ENCODE measurements around the gene CDKAL1.

CDKAL1 gene

DNA sequence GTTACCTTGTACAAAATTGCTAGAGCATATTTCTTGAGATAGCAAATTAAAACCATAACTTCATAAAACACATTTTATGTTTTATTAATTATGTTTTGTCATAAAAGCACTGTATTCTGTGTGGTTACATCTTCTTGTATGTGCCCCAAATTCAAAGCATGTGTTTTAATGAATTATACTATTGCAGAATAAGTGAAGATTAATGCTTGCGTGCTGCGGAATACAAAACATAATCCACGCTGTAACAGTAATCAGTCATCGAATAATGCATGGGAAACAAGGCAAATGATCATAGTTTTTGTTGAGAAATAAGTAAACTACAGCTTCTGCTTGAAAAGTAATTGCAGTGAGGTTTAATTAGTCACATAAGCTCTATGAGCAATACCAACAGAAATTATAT is 600.1 kb downstream of the CDKAL1 start:
- ATAC-seq (replicated peaks) (no peak), DNase-seq (no peak)
- Mint-ChIP-seq H3K27ac (no peak overlapping the region), H3K4me1 (peaks cover 4 to 5% of the 10 kb centered on the region in 2 donors), H3K27me3 (no peaks in the 10 kb centered on the region), H3K4me3 (no peak overlapping the region), H3K9me3 (no peaks in the 10 kb centered on the region), H3K36me3 (peaks cover under 1 to 15% of the 10 kb centered on the region in 2 donors)

DNA sequence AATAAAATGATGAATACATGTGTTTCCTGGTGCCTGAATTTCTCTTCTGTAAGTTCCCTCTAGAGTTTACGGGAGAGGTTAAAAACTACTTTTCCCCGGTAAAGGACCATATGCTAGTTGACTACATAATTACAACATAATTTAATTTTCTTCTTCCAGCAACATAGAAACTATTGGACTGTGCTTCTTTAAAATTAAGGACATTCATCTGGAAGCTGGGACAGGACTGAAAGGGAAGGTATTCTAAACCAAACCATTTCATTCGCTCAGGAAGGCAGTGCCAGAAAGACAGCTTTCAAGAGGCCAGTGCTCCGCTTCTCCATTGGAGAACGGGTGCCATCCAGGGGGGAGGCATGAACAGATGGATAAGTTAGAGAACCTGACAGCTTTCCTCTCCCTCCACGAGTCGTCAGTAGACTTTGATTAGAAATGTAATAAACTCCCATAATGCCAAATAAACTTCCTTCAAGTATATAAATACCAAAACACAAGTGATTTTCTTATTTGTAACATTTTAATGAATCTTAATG is 601.3 kb downstream of the CDKAL1 start:
- H3K9me3 Mint-ChIP-seq: peaks cover 0 to 2% of the 10 kb centered on the region in 2 donors
- no peaks in the 10 kb centered on the region for H3K27me3 Mint-ChIP-seq
- no peak overlapping the region for H3K27ac Mint-ChIP-seq
- no peak overlapping the region for H3K4me3 Mint-ChIP-seq
- peaks cover 4 to 5% of the 10 kb centered on the region in 2 donors for H3K4me1 Mint-ChIP-seq
- DNase-seq: no peak
- no peak for ATAC-seq (replicated peaks)
- H3K36me3 Mint-ChIP-seq: peaks cover 5 to 21% of the 10 kb centered on the region in 2 donors

DNA sequence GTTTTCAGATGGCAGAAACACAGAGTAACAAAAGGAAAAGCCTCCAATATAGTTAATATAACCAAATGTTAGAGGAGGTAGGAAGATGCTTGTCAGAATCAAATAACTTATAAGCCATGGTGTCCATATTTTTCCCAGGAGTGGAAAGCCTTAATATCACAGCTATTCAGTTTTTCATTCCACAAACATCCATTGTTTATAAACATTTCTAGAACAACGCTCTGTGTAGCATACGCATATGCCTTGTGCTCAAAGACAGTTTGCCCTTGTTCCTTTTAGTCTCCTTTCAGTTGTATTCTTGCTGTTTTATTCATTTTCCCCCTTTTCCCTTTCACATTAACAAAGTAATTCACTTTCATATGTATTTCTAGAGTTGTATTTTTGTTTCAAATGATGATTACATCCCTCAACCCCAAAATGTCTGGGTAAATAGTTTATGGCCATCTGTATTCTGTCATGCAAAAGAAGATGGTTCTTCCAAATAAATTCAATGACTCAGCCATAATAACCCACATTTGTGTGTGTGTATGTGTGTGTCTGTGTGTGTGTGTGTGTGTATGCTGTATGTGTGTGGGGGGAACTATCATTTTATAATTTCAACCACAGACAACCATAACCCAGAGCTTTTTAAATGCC is 603.6 kb downstream of the CDKAL1 start:
- H3K27me3 Mint-ChIP-seq: no peaks in the 10 kb centered on the region
- peaks cover 0 to 3% of the 10 kb centered on the region in 2 donors for H3K9me3 Mint-ChIP-seq
- peaks cover 13 to 31% of the 10 kb centered on the region in 2 donors for H3K36me3 Mint-ChIP-seq
- H3K4me1 Mint-ChIP-seq: peaks cover 5 to 6% of the 10 kb centered on the region in 2 donors
- ATAC-seq (replicated peaks) (no peak), DNase-seq (no peak)
- no peak overlapping the region for H3K4me3 Mint-ChIP-seq
- H3K27ac Mint-ChIP-seq: no peak overlapping the region

DNA sequence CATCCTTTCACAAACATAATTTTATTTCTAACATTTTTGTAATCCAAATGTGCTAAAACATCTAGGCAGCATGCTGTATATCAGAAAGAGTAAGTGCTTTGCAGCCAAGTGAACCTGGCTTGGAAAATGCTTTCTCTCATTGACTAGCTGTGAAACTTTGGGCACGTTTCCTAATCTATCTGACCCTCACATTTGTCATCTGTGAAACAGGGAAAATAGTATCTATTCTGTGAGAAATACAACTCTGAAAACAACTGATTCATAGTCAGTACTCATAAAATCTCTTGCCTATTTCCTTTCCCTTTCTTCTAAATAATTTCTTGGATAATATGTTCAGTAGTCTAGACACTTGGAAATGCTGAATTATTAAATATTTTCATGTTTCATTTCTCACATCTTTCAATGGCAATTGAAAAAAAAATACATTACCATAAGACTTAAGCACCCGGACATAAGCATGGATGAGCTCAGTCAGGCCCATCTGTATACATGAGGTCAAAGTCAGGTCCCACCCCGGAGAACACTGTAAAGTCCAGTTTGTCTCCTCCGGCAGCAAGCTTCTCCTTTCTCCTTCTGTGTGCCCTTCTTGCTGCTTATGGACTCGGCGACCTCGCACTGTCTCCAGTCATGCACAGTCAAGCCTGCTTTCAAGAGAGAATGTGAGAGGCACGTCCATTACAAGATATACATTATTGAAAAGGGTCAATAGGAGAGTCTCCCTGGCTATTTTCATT is 604.2 kb downstream of the CDKAL1 start:
- H3K27me3 Mint-ChIP-seq: no peaks in the 10 kb centered on the region
- peaks cover 0 to 3% of the 10 kb centered on the region in 2 donors for H3K9me3 Mint-ChIP-seq
- ATAC-seq (replicated peaks) (no peak), DNase-seq (no peak)
- H3K36me3 Mint-ChIP-seq: peaks cover 13 to 31% of the 10 kb centered on the region in 2 donors
- H3K4me3 Mint-ChIP-seq: no peak overlapping the region
- H3K4me1 Mint-ChIP-seq: peaks cover 5 to 6% of the 10 kb centered on the region in 2 donors
- no peak overlapping the region for H3K27ac Mint-ChIP-seq

DNA sequence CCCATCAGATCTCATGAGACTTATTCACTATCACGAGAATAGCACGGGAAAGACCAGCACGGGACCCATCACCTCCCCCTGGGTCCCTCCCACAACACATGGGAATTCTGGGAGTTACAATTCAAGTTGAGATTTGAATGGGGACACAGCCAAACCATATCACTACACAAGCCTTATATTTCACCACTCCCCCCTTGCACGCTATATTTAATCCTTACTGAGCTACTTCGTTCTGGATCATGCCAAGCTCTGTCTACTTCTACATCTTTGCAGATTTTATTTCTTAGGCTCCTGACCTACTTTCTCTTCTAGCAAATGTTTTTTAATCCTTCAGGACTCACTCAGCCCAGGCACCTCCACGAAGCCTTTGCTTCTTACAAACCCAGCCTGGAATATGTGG is 606.7 kb downstream of the CDKAL1 start:
- H3K27ac Mint-ChIP-seq: no peak overlapping the region
- no peak overlapping the region for H3K4me3 Mint-ChIP-seq
- H3K4me1 Mint-ChIP-seq: peaks cover 5 to 6% of the 10 kb centered on the region in 2 donors
- no peaks in the 10 kb centered on the region for H3K27me3 Mint-ChIP-seq
- ATAC-seq (replicated peaks): no peak
- H3K9me3 Mint-ChIP-seq: peaks cover 0 to 3% of the 10 kb centered on the region in 2 donors
- no peak for DNase-seq
- peaks cover 13 to 31% of the 10 kb centered on the region in 2 donors for H3K36me3 Mint-ChIP-seq

DNA sequence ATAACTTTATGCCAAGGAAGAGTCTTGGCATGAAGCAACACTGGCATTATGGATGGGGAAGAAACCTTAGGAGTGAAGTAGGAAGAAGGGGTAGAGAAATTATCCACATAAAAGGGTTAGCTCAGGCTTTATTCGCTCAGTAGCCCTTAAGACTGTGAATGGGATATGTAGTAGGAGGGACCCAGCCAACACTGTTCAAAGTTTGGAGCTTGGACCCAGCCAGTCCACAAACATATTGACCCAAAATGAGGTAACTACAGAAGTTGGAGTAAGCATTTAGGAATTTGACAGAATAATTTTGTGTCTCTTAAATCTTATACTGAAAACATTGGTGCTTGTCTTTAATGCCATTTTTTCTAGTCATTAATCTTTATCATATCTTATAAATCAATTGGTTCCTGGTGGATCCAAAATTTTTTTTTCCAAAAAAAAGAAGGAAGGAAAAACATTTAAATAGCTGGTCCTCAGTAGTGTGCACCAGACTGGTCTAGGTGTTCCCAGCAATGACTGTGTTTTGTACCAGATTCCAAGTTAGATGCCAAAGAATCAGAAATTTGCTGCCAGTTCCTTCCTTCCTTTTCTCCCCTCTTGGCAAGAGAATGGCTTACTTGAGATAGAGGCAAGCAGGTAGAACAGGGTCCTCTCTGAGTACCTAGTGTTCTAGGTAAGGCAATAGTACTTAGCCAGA is 607.5 kb downstream of the CDKAL1 start:
- Mint-ChIP-seq H3K36me3 (peaks cover 13 to 35% of the 10 kb centered on the region in 2 donors), H3K4me3 (no peak overlapping the region), H3K4me1 (peaks cover 3 to 6% of the 10 kb centered on the region in 2 donors), H3K9me3 (peaks cover 0 to 3% of the 10 kb centered on the region in 2 donors), H3K27ac (no peak overlapping the region), H3K27me3 (no peaks in the 10 kb centered on the region)
- DNase-seq: no peak
- ATAC-seq (replicated peaks): no peak

DNA sequence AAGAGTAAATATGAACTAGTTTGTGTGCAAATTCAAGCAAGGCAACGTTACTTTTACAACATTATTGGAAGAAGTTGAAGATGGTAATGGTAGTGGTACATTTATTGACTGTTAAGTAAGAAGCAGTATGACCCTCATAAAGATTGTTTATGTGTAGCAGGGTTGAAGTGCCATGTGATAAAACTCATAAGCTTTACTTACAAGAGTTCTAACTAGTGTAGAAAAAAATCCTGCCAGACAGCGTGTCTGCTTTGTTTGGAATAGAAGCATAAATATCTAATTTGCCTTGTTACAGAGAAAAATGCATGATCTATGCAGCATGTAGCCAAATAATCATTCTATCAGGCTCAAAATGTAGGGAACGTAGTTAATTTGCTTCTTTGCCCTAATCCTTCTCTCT is 608.5 kb downstream of the CDKAL1 start:
- H3K4me3 Mint-ChIP-seq: no peak overlapping the region
- DNase-seq: no peak
- H3K4me1 Mint-ChIP-seq: peaks cover 6 to 7% of the 10 kb centered on the region in 2 donors
- no peaks in the 10 kb centered on the region for H3K27me3 Mint-ChIP-seq
- H3K36me3 Mint-ChIP-seq: peaks cover 13 to 32% of the 10 kb centered on the region in 2 donors
- peaks cover 0 to 3% of the 10 kb centered on the region in 2 donors for H3K9me3 Mint-ChIP-seq
- no peak overlapping the region for H3K27ac Mint-ChIP-seq
- no peak for ATAC-seq (replicated peaks)

DNA sequence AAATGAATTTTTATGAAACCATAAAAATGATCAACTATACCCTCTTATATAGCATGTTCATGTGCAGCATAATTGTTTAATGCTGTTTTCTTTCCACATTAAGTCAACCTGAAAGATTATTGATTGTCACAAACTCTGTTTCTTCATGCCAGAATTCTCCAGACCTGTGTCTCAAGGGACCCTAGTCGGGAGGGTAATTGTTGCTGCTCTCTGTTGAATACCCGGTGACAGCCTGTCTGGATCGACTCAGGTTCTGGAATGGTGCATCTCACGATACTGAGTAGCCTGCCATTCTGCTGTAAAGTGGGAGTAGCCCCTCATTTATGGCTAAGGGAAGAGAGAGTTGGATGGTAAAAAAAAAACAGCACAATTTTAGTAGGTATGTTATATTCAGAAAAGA is 609.4 kb downstream of the CDKAL1 start:
- Mint-ChIP-seq H3K27ac (no peak overlapping the region), H3K9me3 (peaks cover 0 to 3% of the 10 kb centered on the region in 2 donors)

DNA sequence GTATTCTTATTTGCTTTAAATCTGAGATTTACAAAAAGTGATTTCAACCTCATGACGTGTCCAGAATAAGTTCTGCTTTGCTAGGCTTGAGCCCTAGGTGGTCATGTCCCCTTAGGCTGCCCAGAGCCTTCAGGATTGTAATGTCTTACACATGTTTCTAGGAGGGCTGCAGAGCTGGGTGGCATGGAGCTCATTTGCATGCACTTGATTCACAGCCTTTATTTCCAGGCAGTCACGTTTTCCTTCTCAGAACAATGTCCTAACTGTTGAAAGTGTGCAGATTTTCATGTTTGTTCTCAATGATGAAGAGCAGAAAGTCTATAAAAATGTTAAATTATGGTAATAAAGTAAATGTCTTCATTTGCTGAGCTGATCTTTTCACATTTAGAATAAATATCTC is 610.7 kb downstream of the CDKAL1 start:
- peaks cover 11 to 26% of the 10 kb centered on the region in 2 donors for H3K36me3 Mint-ChIP-seq
- H3K9me3 Mint-ChIP-seq: peaks cover 0 to 3% of the 10 kb centered on the region in 2 donors
- DNase-seq (no peak), ATAC-seq (replicated peaks) (no peak)
- no peak overlapping the region for H3K4me3 Mint-ChIP-seq
- no peak overlapping the region for H3K27ac Mint-ChIP-seq
- H3K27me3 Mint-ChIP-seq: no peaks in the 10 kb centered on the region
- peaks cover 8 to 16% of the 10 kb centered on the region in 2 donors for H3K4me1 Mint-ChIP-seq

More for the DNA sequence above, 609.4 kb downstream of the CDKAL1 start:
- Mint-ChIP-seq H3K4me1 (peaks cover 8 to 10% of the 10 kb centered on the region in 2 donors), H3K27me3 (no peaks in the 10 kb centered on the region), H3K36me3 (peaks cover 14 to 36% of the 10 kb centered on the region in 2 donors), H3K4me3 (no peak overlapping the region)
- ATAC-seq (replicated peaks) (no peak), DNase-seq (no peak)

DNA sequence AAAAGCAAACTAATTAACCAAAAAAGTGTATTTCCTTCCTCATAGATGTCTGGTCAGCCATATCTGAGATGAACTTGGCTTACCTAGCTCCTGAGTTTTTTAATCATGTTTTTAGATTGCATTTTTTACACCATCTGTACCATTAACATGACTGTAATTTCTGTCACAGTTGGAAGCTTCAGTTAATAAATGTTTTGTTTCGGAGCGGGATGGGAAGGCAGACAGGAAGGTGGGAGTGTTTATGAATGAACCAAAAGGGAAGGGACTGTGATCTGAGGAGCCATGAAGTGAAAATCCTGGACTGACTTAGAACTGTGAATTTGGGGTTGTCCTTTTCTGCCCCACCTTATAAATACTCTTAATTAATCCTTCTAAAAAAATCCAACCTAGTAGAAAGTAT is 613.7 kb downstream of the CDKAL1 start:
- Mint-ChIP-seq H3K4me1 (peaks cover 10 to 22% of the 10 kb centered on the region in 2 donors), H3K27ac (no peak overlapping the region), H3K4me3 (no peak overlapping the region), H3K27me3 (no peaks in the 10 kb centered on the region), H3K36me3 (peaks cover 1 to 21% of the 10 kb centered on the region in 2 donors), H3K9me3 (no peaks in the 10 kb centered on the region)
- ATAC-seq (replicated peaks) (no peak), DNase-seq (no peak)

DNA sequence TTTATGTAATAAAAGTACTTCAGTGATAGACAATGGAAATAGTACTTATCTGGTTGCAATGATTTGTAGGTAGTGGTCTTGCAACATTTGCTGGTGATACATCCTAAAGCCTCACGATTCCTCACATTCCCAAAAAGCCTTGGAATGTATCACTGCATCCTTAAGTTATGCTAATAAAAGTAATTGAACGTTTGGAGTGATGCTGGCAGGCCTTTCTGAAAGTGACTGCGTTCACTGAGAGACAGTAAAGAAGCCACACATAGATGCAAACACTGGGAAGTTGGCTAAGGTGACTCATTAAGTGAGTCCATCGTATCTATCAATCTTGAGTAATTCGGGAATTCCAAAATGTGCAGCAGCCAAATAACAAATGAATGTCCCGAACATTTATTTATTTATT is 615.2 kb downstream of the CDKAL1 start:
- DNase-seq: no peak
- ATAC-seq (replicated peaks): no peak
- H3K27me3 Mint-ChIP-seq: no peaks in the 10 kb centered on the region
- peaks cover 10 to 22% of the 10 kb centered on the region in 2 donors for H3K4me1 Mint-ChIP-seq
- no peaks in the 10 kb centered on the region for H3K9me3 Mint-ChIP-seq
- no peak overlapping the region for H3K4me3 Mint-ChIP-seq
- H3K36me3 Mint-ChIP-seq: peaks cover 3 to 21% of the 10 kb centered on the region in 2 donors
- no peak overlapping the region for H3K27ac Mint-ChIP-seq

DNA sequence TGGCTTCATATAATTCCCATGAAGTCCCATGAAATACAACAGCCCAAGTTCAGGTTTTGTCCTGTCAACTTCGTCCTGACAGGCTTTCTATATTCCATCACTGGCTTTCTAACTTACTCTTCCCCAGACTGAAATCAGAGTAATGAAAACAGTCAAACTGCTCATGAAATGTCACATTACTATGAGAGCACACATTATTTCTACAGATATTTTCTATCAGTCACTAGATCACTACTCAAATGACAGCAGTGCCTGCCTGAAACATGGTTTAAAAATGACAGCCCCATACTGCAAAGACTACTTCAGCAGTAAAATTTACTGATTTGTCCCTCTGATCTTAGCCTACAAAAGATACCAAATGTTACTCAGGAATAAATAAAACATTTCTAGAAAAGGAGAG is 616.4 kb downstream of the CDKAL1 start:
- peaks cover 10 to 22% of the 10 kb centered on the region in 2 donors for H3K4me1 Mint-ChIP-seq
- H3K36me3 Mint-ChIP-seq: peaks cover 3 to 21% of the 10 kb centered on the region in 2 donors
- no peaks in the 10 kb centered on the region for H3K27me3 Mint-ChIP-seq
- H3K9me3 Mint-ChIP-seq: no peaks in the 10 kb centered on the region
- no peak overlapping the region for H3K27ac Mint-ChIP-seq
- DNase-seq: no peak
- H3K4me3 Mint-ChIP-seq: no peak overlapping the region
- ATAC-seq (replicated peaks): no peak

DNA sequence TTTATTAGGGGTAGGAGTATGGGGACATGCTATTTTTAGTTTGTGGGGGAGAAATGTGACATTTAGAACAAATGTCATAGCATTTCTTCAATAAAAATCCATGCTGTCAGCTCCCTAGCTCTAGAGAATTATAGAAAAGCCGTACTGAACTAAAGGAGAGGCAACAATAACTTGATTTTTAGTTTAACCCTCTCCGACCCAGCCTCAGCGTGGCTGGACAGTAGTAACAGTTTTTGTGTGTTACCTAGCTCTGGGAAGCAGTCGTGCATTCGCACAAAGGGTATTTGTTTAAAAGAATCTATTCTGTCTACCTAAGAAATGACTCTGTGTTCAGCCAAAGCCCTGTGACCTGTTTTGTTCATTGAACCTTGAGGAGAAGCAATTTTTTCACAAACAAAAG is 616.9 kb downstream of the CDKAL1 start:
- Mint-ChIP-seq H3K9me3 (no peaks in the 10 kb centered on the region), H3K27ac (no peak overlapping the region), H3K36me3 (peaks cover 3 to 19% of the 10 kb centered on the region in 2 donors), H3K4me3 (no peak overlapping the region), H3K27me3 (no peaks in the 10 kb centered on the region), H3K4me1 (peaks cover 10 to 22% of the 10 kb centered on the region in 2 donors)
- no peak for ATAC-seq (replicated peaks)
- no peak for DNase-seq

DNA sequence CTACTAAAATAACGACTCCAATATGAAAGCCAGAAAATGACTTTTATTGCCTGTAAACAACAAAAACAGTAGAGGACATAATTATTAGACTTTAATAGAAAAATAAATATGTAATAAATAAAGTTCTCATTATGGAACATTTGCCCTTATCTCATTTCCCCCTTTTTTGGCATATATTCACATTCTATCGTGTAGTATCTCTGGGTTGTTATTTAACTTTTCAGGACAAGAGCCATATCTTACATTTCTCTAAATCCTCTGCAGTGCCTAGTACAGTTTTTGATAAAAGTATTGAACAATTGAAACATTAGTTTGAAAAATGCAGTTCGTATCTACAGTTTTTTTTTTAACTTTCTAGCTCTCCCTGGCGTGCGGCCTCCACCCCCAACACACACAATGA is 617.3 kb downstream of the CDKAL1 start:
- ATAC-seq (replicated peaks): no peak
- H3K27ac Mint-ChIP-seq: no peak overlapping the region
- H3K9me3 Mint-ChIP-seq: no peaks in the 10 kb centered on the region
- DNase-seq: no peak
- H3K4me1 Mint-ChIP-seq: peaks cover 10 to 24% of the 10 kb centered on the region in 2 donors
- H3K4me3 Mint-ChIP-seq: no peak overlapping the region
- peaks cover 3 to 16% of the 10 kb centered on the region in 2 donors for H3K36me3 Mint-ChIP-seq
- no peaks in the 10 kb centered on the region for H3K27me3 Mint-ChIP-seq

Measured in stimulated activated naive B cell treated with anti-CD40 and anti-IgM and Interleukin-4, amounts not matched to agents 10 μg/mL and 1 μg/mL and 100 μg/mL, for 72 hours (primary cell).